Tibial nerve (tissue), 4 donors: ENCODE results near the gene MIOX. TPM values are rescaled to one million over a fixed set of nuclear protein-coding genes. Genes with fewer than 3 reads are reported as not detected.

Source experiments
- DNase-seq, 2 donors: peaks; one replicate each; pipeline ENCODE4 v3.0.0-alpha.2; 2019; ENCODE audit warnings: low spot score in 2 of 2
- H3K27ac ChIP-seq, 4 donors: fragments of 200-600 bp; sonication (generic) in 3 of 4; one replicate each; pipeline ENCODE4 v1.5.1; 2017 to 2019; ENCODE audit warnings: mild to moderate bottlenecking in 1 of 4
- H3K27me3 ChIP-seq, 2 donors: fragments of 200-600 bp; sonication (generic) in 1 of 2; one replicate each; pipeline versions ENCODE4 v1.5.1 to v1.6.0; 2017 to 2019
- H3K36me3 ChIP-seq, 3 donors: fragments of 200-600 bp; sonication (generic); one replicate each; pipeline ENCODE4 v1.5.1; 2018 to 2019
- H3K4me1 ChIP-seq, 4 donors: fragments of 200-600 bp; sonication (generic) in 3 of 4; one replicate each; pipeline ENCODE4 v1.5.1; 2017 to 2019
- H3K4me3 ChIP-seq, 4 donors: fragments of 200-600 bp; sonication (generic) in 3 of 4; one replicate each; pipeline ENCODE4 v1.5.1; 2017 to 2019; ENCODE audit warnings: mild to moderate bottlenecking in 1 of 4, moderate library complexity in 1 of 4
- H3K9me3 ChIP-seq, 4 donors: fragments of 200-600 bp; sonication (generic) in 3 of 4; one replicate each; pipeline ENCODE4 v1.5.1; 2017 to 2019
- EP300 ChIP-seq, 2 donors: sonication (generic); formaldehyde crosslinking; IDR thresholded peaks; one replicate each; pipeline ENCODE4 v1.6.1; 2017; ENCODE audit warnings: antibody characterized with exemption in 2 of 2, mild to moderate bottlenecking in 1 of 2
- POLR2A ChIP-seq, 2 donors: fragments of 450-650 bp; IDR thresholded peaks; one replicate each; pipeline ENCODE4 v1.6.1; 2017; ENCODE audit warnings: antibody characterized with exemption in 2 of 2, mild to moderate bottlenecking in 2 of 2, moderate library complexity in 2 of 2
- WGBS, 2 donors: methylation state at CpG; one replicate each; pipeline ENCODE4 v1.1.5; 2018; 5-methylcytosine and 5-hydroxymethylcytosine counted together
- total RNA-seq, 4 donors: library from RNA; depleted of rRNA; stranded (reverse); fragments of >200 nt; gene quantifications; one replicate each; pipeline ENCODE4 v1.1.0, GENCODE V29; 2016
- TF ChIP-seq, protein P1 (sequence below), 5 experiments: fragments of 200-600 bp in 3 of 5; fragments of 450-650 bp in 2 of 5; sonication (generic) in 3 of 5; IDR thresholded peaks; one replicate each; pipeline ENCODE4 v1.5.1; 2016 to 2019; ENCODE audit warnings: antibody characterized with exemption in 5 of 5, mild to moderate bottlenecking in 3 of 5, moderate library complexity in 2 of 5

The MIOX gene
- total RNA-seq, 4 donors from 2014 or later, result not detected

DNA sequence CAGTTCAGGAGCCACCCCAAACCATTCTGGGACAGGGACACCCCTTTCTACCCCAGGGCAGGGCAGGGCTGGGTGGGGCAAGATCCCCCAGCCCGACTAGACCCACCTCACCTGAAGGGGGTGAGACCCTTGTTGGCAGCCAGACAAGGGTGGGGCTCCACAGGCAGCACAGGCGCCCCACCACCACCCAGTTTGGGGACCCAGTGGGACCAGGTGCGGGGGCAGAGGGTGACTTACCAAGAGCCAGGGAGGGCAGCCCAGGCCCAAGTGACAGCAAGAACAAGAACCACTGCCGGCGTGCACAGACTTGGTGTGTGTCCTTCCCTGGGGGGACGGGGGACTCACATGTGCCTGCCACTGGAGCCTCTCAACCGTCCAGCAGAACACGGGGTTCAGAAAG, 3.1 kb upstream of the MIOX start:
- Histone ChIP-seq H3K27ac (no peak overlapping the region), H3K4me3 (no peak overlapping the region), H3K27me3 (peaks cover 4 to 58% of the 10 kb centered on the region in 2 donors), H3K4me1 (peaks cover 0 to 14% (median 7%) of the 10 kb centered on the region in 4 donors), H3K9me3 (no peaks in the 10 kb centered on the region), H3K36me3 (no peaks in the 10 kb centered on the region)
- 82 to 86% methylated on average over 1 to 2 of the region's 8 CpGs for WGBS, 2 donors
- DNase-seq, result no peak
- TF ChIP-seq POLR2A (IDR thresholded peaks at IDR 0.05) (no peak), EP300 (IDR thresholded peaks at IDR 0.05) (no peak)
- TF ChIP-seq, protein P1, sequence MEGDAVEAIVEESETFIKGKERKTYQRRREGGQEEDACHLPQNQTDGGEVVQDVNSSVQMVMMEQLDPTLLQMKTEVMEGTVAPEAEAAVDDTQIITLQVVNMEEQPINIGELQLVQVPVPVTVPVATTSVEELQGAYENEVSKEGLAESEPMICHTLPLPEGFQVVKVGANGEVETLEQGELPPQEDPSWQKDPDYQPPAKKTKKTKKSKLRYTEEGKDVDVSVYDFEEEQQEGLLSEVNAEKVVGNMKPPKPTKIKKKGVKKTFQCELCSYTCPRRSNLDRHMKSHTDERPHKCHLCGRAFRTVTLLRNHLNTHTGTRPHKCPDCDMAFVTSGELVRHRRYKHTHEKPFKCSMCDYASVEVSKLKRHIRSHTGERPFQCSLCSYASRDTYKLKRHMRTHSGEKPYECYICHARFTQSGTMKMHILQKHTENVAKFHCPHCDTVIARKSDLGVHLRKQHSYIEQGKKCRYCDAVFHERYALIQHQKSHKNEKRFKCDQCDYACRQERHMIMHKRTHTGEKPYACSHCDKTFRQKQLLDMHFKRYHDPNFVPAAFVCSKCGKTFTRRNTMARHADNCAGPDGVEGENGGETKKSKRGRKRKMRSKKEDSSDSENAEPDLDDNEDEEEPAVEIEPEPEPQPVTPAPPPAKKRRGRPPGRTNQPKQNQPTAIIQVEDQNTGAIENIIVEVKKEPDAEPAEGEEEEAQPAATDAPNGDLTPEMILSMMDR (IDR thresholded peaks at IDR 0.05), result no peak

DNA sequence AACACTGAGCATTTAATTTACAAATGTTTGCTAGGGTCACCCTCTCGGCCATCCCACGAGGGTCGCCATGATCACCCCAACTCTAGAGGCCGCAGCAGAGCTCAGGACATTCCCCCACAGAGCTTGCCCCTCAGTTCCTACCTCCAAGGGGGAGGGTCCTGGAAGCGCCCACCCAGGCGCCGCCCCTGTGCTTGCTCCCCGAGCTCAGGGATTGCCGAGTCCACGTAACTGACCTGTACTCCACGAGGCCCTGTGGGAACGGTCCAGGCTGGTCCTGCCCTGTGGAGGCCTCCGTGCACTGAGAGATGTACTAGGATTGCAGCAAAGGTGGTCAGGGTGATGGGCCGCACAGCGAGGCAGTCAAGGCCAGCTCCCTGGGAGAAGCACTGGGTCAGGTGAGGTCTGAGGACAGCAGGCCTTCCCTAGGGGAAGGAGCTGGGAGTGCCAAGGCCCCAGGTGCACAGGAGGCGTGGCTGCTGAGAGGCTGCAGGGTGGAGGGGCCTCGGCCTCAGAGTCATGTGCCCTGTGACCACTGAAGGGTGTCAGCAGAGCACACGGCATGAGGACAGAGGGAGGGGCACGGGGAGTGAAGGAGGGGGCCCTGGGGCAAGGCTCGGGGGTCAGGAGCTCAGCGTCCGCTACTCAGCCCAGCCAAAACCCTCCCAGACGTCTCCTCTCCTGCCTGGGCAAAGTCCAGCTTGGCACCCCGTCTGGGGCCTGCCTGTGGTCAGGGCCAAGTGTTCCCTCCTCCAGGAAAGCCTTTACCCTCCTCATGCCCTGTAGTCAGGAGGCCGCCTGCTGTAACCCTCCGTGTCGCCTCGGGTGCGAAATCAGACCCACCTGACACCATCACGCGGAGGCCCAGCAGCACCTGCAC, 2.4 kb upstream of the MIOX start:
- peaks cover 4 to 62% of the 10 kb centered on the region in 2 donors for H3K27me3 ChIP-seq
- DNase-seq, result no peak
- WGBS, 2 donors, result 77 to 87% methylated on average over 25 to 26 of the region's 31 CpGs
- no peak overlapping the region for H3K27ac ChIP-seq
- TF ChIP-seq EP300 (IDR thresholded peaks at IDR 0.05) (no peak), POLR2A (IDR thresholded peaks at IDR 0.05) (no peak)
- TF ChIP-seq, protein P1 (IDR thresholded peaks at IDR 0.05), result no peak
- H3K9me3 ChIP-seq, result no peaks in the 10 kb centered on the region
- no peaks in the 10 kb centered on the region for H3K36me3 ChIP-seq
- H3K4me3 ChIP-seq, result no peak overlapping the region
- peaks cover 0 to 14% (median 7%) of the 10 kb centered on the region in 4 donors for H3K4me1 ChIP-seq

- TF ChIP-seq POLR2A (IDR thresholded peaks at IDR 0.05) (no peak), EP300 (IDR thresholded peaks at IDR 0.05) (no peak)
- TF ChIP-seq, protein P1 (IDR thresholded peaks at IDR 0.05), result no peak
- 65 to 70% methylated on average over 29 of the region's 29 CpGs for WGBS, 2 donors
- no peak overlapping the region for H3K4me3 ChIP-seq
- no peaks in the 10 kb centered on the region for H3K36me3 ChIP-seq
- peaks cover 4 to 55% of the 10 kb centered on the region in 2 donors for H3K27me3 ChIP-seq
- H3K9me3 ChIP-seq, result no peaks in the 10 kb centered on the region
- DNase-seq, result no peak
- H3K4me1 ChIP-seq, result peaks cover 0 to 14% (median 7%) of the 10 kb centered on the region in 4 donors
- no peak overlapping the region for H3K27ac ChIP-seq
Measured at GRCh38 chr22:50485221-50486131, 1.2 kb upstream of the MIOX start.

GRCh38 chr22:50487290-50488005, 789 bp downstream of the MIOX start:
- DNase-seq, result no peak
- Histone ChIP-seq H3K4me3 (no peak overlapping the region), H3K36me3 (no peaks in the 10 kb centered on the region), H3K27me3 (peaks cover 0 to 36% of the 10 kb centered on the region in 2 donors), H3K27ac (no peak overlapping the region), H3K9me3 (no peaks in the 10 kb centered on the region), H3K4me1 (peaks cover 0 to 1% (median 0%) of the 10 kb centered on the region in 4 donors)
- no peak for TF ChIP-seq EP300 (IDR thresholded peaks at IDR 0.05)
- TF ChIP-seq, protein P1 (IDR thresholded peaks at IDR 0.05), result no peak
- no peak for TF ChIP-seq POLR2A (IDR thresholded peaks at IDR 0.05)
- 79 to 83% methylated on average over 19 to 23 of the region's 23 CpGs for WGBS, 2 donors
